Glomerular endothelial cell (primary cell): ENCODE data around the gene NEDD4L. TPM values are rescaled to one million over a fixed set of nuclear protein-coding genes. Genes with fewer than 3 reads are reported as not detected.

Source experiments
- DNase-seq: peaks from one replicate; pipeline ENCODE4 v3.0.0-alpha.2; 2011; ENCODE audit warnings: low read depth, low spot score; ENCODE audit errors: extremely low read depth
- total RNA-seq: library from RNA; depleted of rRNA; stranded (reverse); fragments of >200 nt; gene quantifications from 2 replicates; pipeline ENCODE4 v1.2.3, GENCODE V29; 2015

The NEDD4L gene
- total RNA-seq, 1 donor from 2014 or later, result 63.9 TPM

- no peak for DNase-seq
Measured at GRCh38 chr18:58337285-58337684, 293.3 kb downstream of the NEDD4L start.

GRCh38 chr18:58337686-58338085 is 293.7 kb downstream of the NEDD4L start:
- DNase-seq, result no peak

- DNase-seq, result no peak
Measured at GRCh38 chr18:58338141-58338540, 294.1 kb downstream of the NEDD4L start.

GRCh38 chr18:58338961-58339592 is 295.1 kb downstream of the NEDD4L start:
- DNase-seq, result no peak

GRCh38 chr18:58339890-58340289 is 295.9 kb downstream of the NEDD4L start:
- no peak for DNase-seq

- DNase-seq, result no peak
Measured at GRCh38 chr18:58341916-58342315, 297.9 kb downstream of the NEDD4L start.

GRCh38 chr18:58344080-58344670 is 300.1 kb downstream of the NEDD4L start:
- DNase-seq, result no peak

- DNase-seq, result no peak
Measured at GRCh38 chr18:58344861-58345463, 300.9 kb downstream of the NEDD4L start.

GRCh38 chr18:58345875-58346274 is 301.8 kb downstream of the NEDD4L start:
- DNase-seq, result no peak

GRCh38 chr18:58347135-58347534 is 303.1 kb downstream of the NEDD4L start:
- DNase-seq, result no peak

GRCh38 chr18:58348517-58348916 is 304.5 kb downstream of the NEDD4L start:
- DNase-seq, result no peak

GRCh38 chr18:58348951-58349350 is 304.9 kb downstream of the NEDD4L start:
- DNase-seq, result no peak

- no peak for DNase-seq
Measured at GRCh38 chr18:58349650-58350049, 305.6 kb downstream of the NEDD4L start.

GRCh38 chr18:58350526-58350925 is 306.5 kb downstream of the NEDD4L start:
- DNase-seq, result no peak

- no peak for DNase-seq
Measured at GRCh38 chr18:58351776-58352175, 307.8 kb downstream of the NEDD4L start.

GRCh38 chr18:58353581-58353980 is 309.6 kb downstream of the NEDD4L start:
- DNase-seq, result no peak

GRCh38 chr18:58354051-58354450 is 310.0 kb downstream of the NEDD4L start:
- DNase-seq, result no peak

- no peak for DNase-seq
Measured at GRCh38 chr18:58354791-58355190, 310.8 kb downstream of the NEDD4L start.

- DNase-seq, result no peak
Measured at GRCh38 chr18:58355243-58355642, 311.2 kb downstream of the NEDD4L start.

GRCh38 chr18:58359218-58359617 is 315.2 kb downstream of the NEDD4L start:
- no peak for DNase-seq

- no peak for DNase-seq
Measured at GRCh38 chr18:58359620-58360019, 315.6 kb downstream of the NEDD4L start.

GRCh38 chr18:58360324-58360723 is 316.3 kb downstream of the NEDD4L start:
- DNase-seq, result no peak
